Loucy (cell line): ENCODE measurements around the gene MED17.

Experiments used
- EZH2phosphoT487 ChIP-seq: fragments of 200-600 bp; IDR thresholded peaks from 2 replicates; pipeline ENCODE4 v1.6.1; 2018; ENCODE audit warnings: antibody characterized with exemption, mild to moderate bottlenecking, moderate library complexity, borderline replicate concordance
- TF ChIP-seq, protein P1 (sequence below): fragments of 200-600 bp; sonication (generic); conservative IDR thresholded peaks from 2 replicates; pipeline ENCODE4 v1.5.1; 2014; ENCODE audit warnings: mild to moderate bottlenecking, antibody characterized with exemption, low read length

DNA sequence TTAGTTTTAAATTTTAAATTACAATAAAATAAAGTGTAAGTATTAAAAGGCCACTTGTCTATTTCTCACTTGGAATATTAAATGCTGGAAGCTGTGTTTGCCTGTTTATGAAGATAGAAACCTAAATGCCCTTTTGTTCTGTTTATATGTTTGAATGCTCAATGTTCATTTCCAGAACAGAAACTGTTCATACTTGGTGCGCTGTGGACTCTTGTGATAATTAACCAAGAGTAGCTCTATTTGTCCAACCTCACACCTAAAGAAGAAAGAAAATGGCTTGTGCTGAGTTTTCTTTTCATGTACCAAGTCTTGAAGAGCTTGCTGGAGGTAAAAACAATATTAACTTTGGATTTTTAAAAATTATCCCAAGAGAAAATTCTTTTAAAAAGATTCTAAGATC is 37.0 kb upstream of the MED17 start:
- TF ChIP-seq, protein P1, sequence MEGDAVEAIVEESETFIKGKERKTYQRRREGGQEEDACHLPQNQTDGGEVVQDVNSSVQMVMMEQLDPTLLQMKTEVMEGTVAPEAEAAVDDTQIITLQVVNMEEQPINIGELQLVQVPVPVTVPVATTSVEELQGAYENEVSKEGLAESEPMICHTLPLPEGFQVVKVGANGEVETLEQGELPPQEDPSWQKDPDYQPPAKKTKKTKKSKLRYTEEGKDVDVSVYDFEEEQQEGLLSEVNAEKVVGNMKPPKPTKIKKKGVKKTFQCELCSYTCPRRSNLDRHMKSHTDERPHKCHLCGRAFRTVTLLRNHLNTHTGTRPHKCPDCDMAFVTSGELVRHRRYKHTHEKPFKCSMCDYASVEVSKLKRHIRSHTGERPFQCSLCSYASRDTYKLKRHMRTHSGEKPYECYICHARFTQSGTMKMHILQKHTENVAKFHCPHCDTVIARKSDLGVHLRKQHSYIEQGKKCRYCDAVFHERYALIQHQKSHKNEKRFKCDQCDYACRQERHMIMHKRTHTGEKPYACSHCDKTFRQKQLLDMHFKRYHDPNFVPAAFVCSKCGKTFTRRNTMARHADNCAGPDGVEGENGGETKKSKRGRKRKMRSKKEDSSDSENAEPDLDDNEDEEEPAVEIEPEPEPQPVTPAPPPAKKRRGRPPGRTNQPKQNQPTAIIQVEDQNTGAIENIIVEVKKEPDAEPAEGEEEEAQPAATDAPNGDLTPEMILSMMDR = no peak
- no peak for TF ChIP-seq EZH2phosphoT487
